ENCODE measurements around the gene PMEPA1.

Gene PMEPA1

DNA sequence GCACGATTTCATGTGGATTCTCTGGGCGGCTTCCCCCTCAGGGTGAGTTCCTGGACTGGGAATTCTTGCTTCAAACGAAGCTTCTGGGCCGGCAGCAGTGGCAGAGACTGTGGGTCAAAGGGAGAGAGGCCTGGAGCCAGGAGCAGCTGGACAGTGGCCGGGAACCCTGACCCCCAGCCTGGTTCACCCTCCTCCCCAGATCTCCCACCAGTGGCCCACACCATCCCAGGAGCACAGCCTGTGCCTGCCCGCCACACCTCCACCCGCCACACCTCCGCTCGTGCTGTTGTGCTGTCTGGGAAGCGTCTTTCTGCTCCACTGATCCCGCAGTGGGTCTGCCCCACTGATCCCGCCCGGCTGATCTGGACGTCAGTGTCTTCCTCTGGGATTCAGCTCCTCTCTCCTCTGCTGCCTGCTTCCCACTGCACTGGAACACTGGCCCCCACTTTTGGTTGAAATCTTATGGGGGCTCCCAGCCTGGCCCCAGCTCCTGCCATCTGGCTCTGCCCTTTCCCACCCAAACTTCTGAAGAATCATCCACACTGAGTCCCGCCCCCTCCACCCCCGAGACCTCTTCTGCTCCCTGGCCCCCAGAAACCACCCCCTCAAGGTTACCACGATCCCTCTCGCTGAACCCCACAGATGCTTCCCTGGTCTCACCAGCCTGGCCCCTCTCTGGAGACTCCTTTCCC, 99.4 kb downstream of the PMEPA1 start:
- no peaks in the 10 kb centered on the region for H3K9me3 Mint-ChIP-seq
- DNase-seq (ENCODE audit: low spot score in 2 of 2) (no peak), ATAC-seq (no peak)
- peak overlapping the region; percentile 58 for H3K27ac Mint-ChIP-seq
- peaks cover 15% of the 10 kb centered on the region for H3K4me1 Mint-ChIP-seq
- H3K36me3 Mint-ChIP-seq = peaks cover 20% of the 10 kb centered on the region
- no peak overlapping the region for H3K4me3 Mint-ChIP-seq

- ATAC-seq (no peak), DNase-seq (ENCODE audit: low spot score in 2 of 2) (no peak)
- H3K4me3 Mint-ChIP-seq = no peak overlapping the region
- no peak overlapping the region for H3K27ac Mint-ChIP-seq
- H3K36me3 Mint-ChIP-seq = peaks cover 20% of the 10 kb centered on the region
- peaks cover 21% of the 10 kb centered on the region for H3K4me1 Mint-ChIP-seq
- H3K9me3 Mint-ChIP-seq = no peaks in the 10 kb centered on the region
Observed at GRCh38 chr20:57609842-57610167, 100.0 kb downstream of the PMEPA1 start.

- DNase-seq (ENCODE audit: low spot score in 2 of 2) = no peak
- peaks cover 14% of the 10 kb centered on the region for H3K36me3 Mint-ChIP-seq
- no peak overlapping the region for H3K4me3 Mint-ChIP-seq
- H3K9me3 Mint-ChIP-seq = no peaks in the 10 kb centered on the region
- no peak overlapping the region for H3K27ac Mint-ChIP-seq
- H3K4me1 Mint-ChIP-seq = peaks cover 22% of the 10 kb centered on the region
- ATAC-seq = no peak
Observed at GRCh38 chr20:57609086-57609841, 100.6 kb downstream of the PMEPA1 start.

GRCh38 chr20:57608516-57608915, 101.3 kb downstream of the PMEPA1 start:
- peaks cover 24% of the 10 kb centered on the region for H3K4me1 Mint-ChIP-seq
- peaks cover 12% of the 10 kb centered on the region for H3K36me3 Mint-ChIP-seq
- ATAC-seq = no peak
- no peak for DNase-seq (ENCODE audit: low spot score in 2 of 2)
- H3K9me3 Mint-ChIP-seq = no peaks in the 10 kb centered on the region
- no peak overlapping the region for H3K4me3 Mint-ChIP-seq
- H3K27ac Mint-ChIP-seq = no peak overlapping the region

GRCh38 chr20:57605878-57606277, 103.9 kb downstream of the PMEPA1 start:
- Mint-ChIP-seq H3K36me3 (peaks cover 12% of the 10 kb centered on the region), H3K9me3 (no peaks in the 10 kb centered on the region), H3K4me3 (peak overlapping the region; percentile 34), H3K27ac (no peak overlapping the region), H3K4me1 (peaks cover 39% of the 10 kb centered on the region)
- no peak for DNase-seq (ENCODE audit: low spot score in 2 of 2)
- peak; percentile 38 for ATAC-seq

DNA sequence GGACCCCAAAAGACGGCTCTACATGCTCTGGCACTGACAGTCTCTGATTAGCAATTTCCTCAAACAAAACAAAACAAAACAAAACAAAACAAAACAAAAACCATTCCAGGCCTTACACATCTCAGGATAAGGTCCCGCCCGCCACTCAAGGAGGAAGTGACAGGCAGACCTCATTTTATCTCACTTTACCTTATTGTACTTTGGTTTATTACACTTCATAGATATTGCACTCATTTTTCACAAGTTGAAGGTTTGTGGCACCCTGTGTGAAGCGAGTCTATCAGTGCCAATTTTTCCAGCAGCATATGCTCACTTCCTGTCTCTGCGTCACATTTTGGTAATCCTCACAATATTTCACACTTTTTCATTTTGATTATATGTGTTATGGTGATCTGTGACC, 104.8 kb downstream of the PMEPA1 start:
- ATAC-seq (peak; percentile 66), DNase-seq (ENCODE audit: low spot score in 2 of 2) (no peak)
- peak overlapping the region; percentile 34 for H3K4me3 Mint-ChIP-seq

GRCh38 chr20:57603120-57603519, 106.7 kb downstream of the PMEPA1 start:
- Mint-ChIP-seq H3K27ac (peak overlapping the region; percentile 45), H3K36me3 (no peaks in the 10 kb centered on the region), H3K9me3 (no peaks in the 10 kb centered on the region), H3K4me3 (no peak overlapping the region), H3K4me1 (peaks cover 45% of the 10 kb centered on the region)
- DNase-seq (ENCODE audit: low spot score in 2 of 2) (no peak), ATAC-seq (no peak)

More for the DNA sequence above, 104.8 kb downstream of the PMEPA1 start:
- Mint-ChIP-seq H3K36me3 (peaks cover 6% of the 10 kb centered on the region), H3K4me1 (peaks cover 45% of the 10 kb centered on the region), H3K27ac (peak overlapping the region; percentile 81), H3K9me3 (no peaks in the 10 kb centered on the region)

- no peak overlapping the region for H3K4me3 Mint-ChIP-seq
- H3K36me3 Mint-ChIP-seq = no peaks in the 10 kb centered on the region
- H3K4me1 Mint-ChIP-seq = peaks cover 52% of the 10 kb centered on the region
- ATAC-seq (no peak), DNase-seq (ENCODE audit: low spot score in 2 of 2) (no peak)
- H3K9me3 Mint-ChIP-seq = no peaks in the 10 kb centered on the region
- no peak overlapping the region for H3K27ac Mint-ChIP-seq
Observed at GRCh38 chr20:57601737-57602136, 108.1 kb downstream of the PMEPA1 start.

DNA sequence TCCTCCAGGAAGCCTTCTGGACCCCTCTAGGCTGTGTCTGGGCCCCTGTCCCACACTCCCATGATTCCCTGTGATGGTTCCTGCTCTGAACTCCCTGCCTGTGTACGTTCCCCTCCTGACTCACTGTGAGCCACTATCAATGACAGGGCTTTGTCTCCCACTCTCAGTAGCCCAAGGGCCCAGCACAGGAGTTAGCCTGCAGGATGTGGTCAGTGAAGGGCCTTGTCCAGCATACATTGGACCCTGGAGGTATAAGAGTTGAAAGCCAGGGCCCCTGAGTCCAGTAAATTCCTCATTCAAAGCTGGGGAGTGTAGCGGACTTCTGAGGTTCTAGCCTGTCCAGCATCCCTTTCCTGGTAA, 108.6 kb downstream of the PMEPA1 start:
- H3K27ac Mint-ChIP-seq = no peak overlapping the region

DNA sequence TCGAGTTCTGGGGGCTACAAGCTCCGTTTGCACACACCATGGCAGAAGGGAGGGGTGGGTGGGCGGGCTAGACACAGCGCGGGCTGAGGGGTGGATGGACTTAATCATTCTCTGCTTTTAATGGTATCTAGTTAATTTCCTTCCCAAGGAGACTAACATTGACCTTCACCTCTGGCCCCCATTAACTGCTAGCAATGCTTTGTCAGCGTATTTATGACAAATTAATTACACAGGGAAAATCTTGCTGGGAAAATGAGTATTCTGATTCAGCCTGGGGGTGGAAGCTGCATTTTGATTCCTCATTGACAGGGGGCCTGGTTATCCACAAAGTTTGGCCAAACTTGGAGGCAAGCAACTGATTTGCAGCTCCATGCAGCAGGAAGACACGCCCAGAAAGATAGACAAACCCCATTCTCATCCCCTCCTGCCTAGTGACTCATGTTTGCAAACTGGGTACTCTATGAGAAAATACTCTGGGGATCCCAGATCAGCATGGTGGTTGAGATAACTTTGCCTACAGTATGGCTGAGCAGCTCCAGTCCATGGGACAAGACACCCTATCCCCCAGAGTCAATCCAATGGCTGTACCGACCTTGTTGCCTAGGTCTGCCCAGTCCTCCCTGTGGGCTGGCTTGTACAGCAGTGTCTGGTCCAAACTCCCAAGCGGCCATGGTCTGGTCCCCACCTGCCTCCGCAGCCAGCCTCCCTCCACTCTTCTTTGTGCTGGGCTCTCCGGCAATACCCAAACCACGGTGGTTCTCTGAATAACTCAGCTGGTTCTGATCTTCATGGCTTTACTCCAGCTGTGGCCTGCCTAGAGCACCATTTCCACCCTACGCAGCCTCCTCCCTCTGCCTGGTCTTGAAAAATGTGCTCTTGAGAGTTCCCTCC, 109.2 kb downstream of the PMEPA1 start:
- no peaks in the 10 kb centered on the region for H3K9me3 Mint-ChIP-seq
- no peak overlapping the region for H3K4me3 Mint-ChIP-seq
- no peak overlapping the region for H3K27ac Mint-ChIP-seq
- DNase-seq (ENCODE audit: low spot score in 2 of 2) = peak in 1 of 2 donors; percentile 75
- peaks cover 43% of the 10 kb centered on the region for H3K4me1 Mint-ChIP-seq
- H3K36me3 Mint-ChIP-seq = no peaks in the 10 kb centered on the region
- peak; percentile 79 for ATAC-seq

More for the DNA sequence above, 108.6 kb downstream of the PMEPA1 start:
- H3K9me3 Mint-ChIP-seq = no peaks in the 10 kb centered on the region
- no peak overlapping the region for H3K4me3 Mint-ChIP-seq
- no peaks in the 10 kb centered on the region for H3K36me3 Mint-ChIP-seq
- ATAC-seq (no peak), DNase-seq (ENCODE audit: low spot score in 2 of 2) (no peak)
- H3K4me1 Mint-ChIP-seq = peaks cover 49% of the 10 kb centered on the region

DNA sequence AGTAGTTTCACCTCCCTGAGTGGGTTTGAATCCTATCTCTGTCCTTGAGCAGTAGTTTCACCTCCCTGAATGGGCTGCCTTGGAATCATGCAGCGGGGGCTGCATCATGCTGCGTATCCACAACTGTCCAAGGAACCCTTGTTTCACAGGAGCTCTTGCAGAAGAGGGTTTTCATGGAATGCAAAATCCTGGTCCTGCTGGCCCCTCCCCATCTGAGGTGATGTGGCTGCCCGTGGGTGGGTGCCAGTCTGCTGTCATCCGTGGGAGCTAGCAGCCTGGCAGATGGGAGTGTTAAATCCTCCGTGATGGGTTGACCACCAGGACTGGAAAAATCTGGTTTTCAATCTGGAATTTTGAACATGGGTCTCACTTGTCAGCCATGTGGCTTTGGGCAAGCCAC, 111.3 kb downstream of the PMEPA1 start:
- no peaks in the 10 kb centered on the region for H3K36me3 Mint-ChIP-seq

More for the DNA sequence above, 111.3 kb downstream of the PMEPA1 start:
- DNase-seq (ENCODE audit: low spot score in 2 of 2) = no peak
- H3K4me1 Mint-ChIP-seq = peaks cover 32% of the 10 kb centered on the region
- H3K9me3 Mint-ChIP-seq = no peaks in the 10 kb centered on the region
- H3K4me3 Mint-ChIP-seq = no peak overlapping the region
- H3K27ac Mint-ChIP-seq = no peak overlapping the region
- no peak for ATAC-seq
